SH-SY5Y (cell line): Measurements from ENCODE around the gene PIK3C2B.

Source experiments
- GATA2 ChIP-seq: IDR thresholded peaks from 2 replicates; pipeline ENCODE4 v1.6.1; 2011; ENCODE audit warnings: mild to moderate bottlenecking, low read depth, low read length
- GATA3 ChIP-seq: IDR thresholded peaks from 2 replicates; pipeline ENCODE4 v1.6.1; 2011; ENCODE audit warnings: low read depth, mild to moderate bottlenecking, low read length, moderate library complexity

DNA sequence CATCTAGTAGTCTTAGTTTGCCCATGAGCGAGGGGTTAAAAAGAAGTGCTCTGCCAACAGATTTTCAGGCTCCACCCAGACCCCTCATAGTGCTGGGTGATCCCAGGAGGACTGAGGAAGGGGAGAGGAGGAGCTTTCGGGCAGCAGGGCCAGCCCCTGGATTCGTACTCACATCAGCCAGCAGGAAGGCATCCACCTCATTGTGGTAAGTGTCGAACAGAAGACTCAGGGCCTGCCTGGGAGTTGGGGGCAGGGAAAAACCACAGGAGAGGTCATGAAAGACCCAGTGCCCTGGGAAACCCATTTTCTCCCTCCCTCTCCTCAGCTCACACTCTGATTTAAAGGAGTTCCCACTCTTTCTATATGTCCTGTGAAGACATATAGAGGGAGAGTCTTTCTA, 34.9 kb downstream of the PIK3C2B start:
- TF ChIP-seq GATA2 (no peak), GATA3 (no peak)
